Left renal pelvis (tissue), 4 donors: Measurements from ENCODE around the gene ERLEC1. TPM values are rescaled to one million over a fixed set of nuclear protein-coding genes. Genes with fewer than 3 reads are reported as not detected.

ENCODE experiments used
- polyA plus RNA-seq, 4 donors: library from polyadenylated mRNA; unstranded; fragments of 120-200 nt; gene quantifications; one replicate each; pipeline ENCODE4 v1.2.1, GENCODE V29; 2013; ENCODE audit not compliant: insufficient read length in 4 of 4

Gene ERLEC1
- polyA plus RNA-seq, 4 donors = 61.7 to 88.1 (median 78.8) TPM

Other genes with a start within 250 kb of the ERLEC1 start
- gene CHAC2, start 19.2 kb upstream of the ERLEC1 start, polyA plus RNA-seq = 1 to 10 TPM; 3.6 to 5.2 (median 4.5) TPM
- 10 to 100 TPM; 30.5 to 33.5 (median 31.6) TPM for gene ASB3, start 91 bp upstream of the ERLEC1 start, polyA plus RNA-seq
- gene GPR75, start 72.9 kb downstream of the ERLEC1 start, polyA plus RNA-seq = 1 to 10 TPM; 1.8 to 3.9 (median 2.3) TPM
- gene PSME4, start 183.9 kb downstream of the ERLEC1 start, polyA plus RNA-seq = 10 to 100 TPM; 39.2 to 66.6 (median 64.1) TPM